ENCODE results near the gene MECP2.
"Not testable (repeated sequence)": the region's sequence is repeated elsewhere in the genome, so short reads cannot be mapped to it uniquely, and the experiment has no call there.

Gene MECP2

GRCh38 chrX:153984351-153985178 lies 113.0 kb downstream of the MECP2 start:
- TF ChIP-seq ZFX (IDR thresholded peaks at IDR 0.05; ENCODE audit: borderline replicate concordance) (no peak), CTCF (IDR thresholded peaks at IDR 0.05) (no peak)
- no peak overlapping the region for H3K27ac ChIP-seq

- no peak overlapping the region for H3K27ac ChIP-seq
Measured at GRCh38 chrX:153983321-153983801, 114.2 kb downstream of the MECP2 start.

GRCh38 chrX:153981771-153982533 lies 115.6 kb downstream of the MECP2 start:
- TF ChIP-seq CTCF (IDR thresholded peaks at IDR 0.05) = no peak
- no peak for TF ChIP-seq ZFX (IDR thresholded peaks at IDR 0.05; ENCODE audit: borderline replicate concordance)
- no peak overlapping the region for H3K27ac ChIP-seq

More at GRCh38 chrX:153983321-153983801, 114.2 kb downstream of the MECP2 start:
- TF ChIP-seq CTCF (IDR thresholded peaks at IDR 0.05) (no peak), ZFX (IDR thresholded peaks at IDR 0.05; ENCODE audit: borderline replicate concordance) (no peak)

GRCh38 chrX:153981231-153981630 lies 116.3 kb downstream of the MECP2 start:
- TF ChIP-seq ZFX (IDR thresholded peaks at IDR 0.05; ENCODE audit: borderline replicate concordance) = no peak
- TF ChIP-seq CTCF (IDR thresholded peaks at IDR 0.05) = no peak
- H3K27ac ChIP-seq = no peak overlapping the region

- not testable (repeated sequence) for H3K27ac ChIP-seq
Measured at GRCh38 chrX:153980394-153980793, 117.1 kb downstream of the MECP2 start.

- TF ChIP-seq CTCF (IDR thresholded peaks at IDR 0.05) = no peak
- TF ChIP-seq ZFX (IDR thresholded peaks at IDR 0.05; ENCODE audit: borderline replicate concordance) = no peak
- peak overlapping the region; percentile 97 for H3K27ac ChIP-seq
Measured at GRCh38 chrX:153974726-153975286, 122.7 kb downstream of the MECP2 start.

GRCh38 chrX:153974003-153974725 lies 123.4 kb downstream of the MECP2 start:
- TF ChIP-seq CTCF (IDR thresholded peaks at IDR 0.05) (no peak), ZFX (IDR thresholded peaks at IDR 0.05; ENCODE audit: borderline replicate concordance) (no peak)
- peak overlapping the region; percentile 97 for H3K27ac ChIP-seq

Measured in 22Rv1 (cell line).